HEK293T (cell line): ENCODE measurements around the gene SFTPA1.

Source experiments
- CTBP1 ChIP-seq: fragments of 450-650 bp; IDR thresholded peaks from 2 replicates; pipeline ENCODE4 v1.6.1; 2016; ENCODE audit warnings: borderline replicate concordance
- FOXK2 ChIP-seq: fragments of 450-650 bp; IDR thresholded peaks from 2 replicates; pipeline ENCODE4 v1.6.1; 2016; ENCODE audit warnings: mild to moderate bottlenecking
- FOXM1 ChIP-seq: fragments of 450-650 bp; IDR thresholded peaks from 2 replicates; pipeline ENCODE4 v1.6.1; 2017; ENCODE audit warnings: mild to moderate bottlenecking, borderline replicate concordance
- NFRKB ChIP-seq: fragments of 450-650 bp; IDR thresholded peaks from 2 replicates; pipeline ENCODE4 v1.6.1; 2016; ENCODE audit warnings: mild to moderate bottlenecking, moderate library complexity
- SUZ12 ChIP-seq: fragments of 450-650 bp; IDR thresholded peaks from 2 replicates; pipeline ENCODE4 v1.6.1; 2016; ENCODE audit warnings: mild to moderate bottlenecking

DNA sequence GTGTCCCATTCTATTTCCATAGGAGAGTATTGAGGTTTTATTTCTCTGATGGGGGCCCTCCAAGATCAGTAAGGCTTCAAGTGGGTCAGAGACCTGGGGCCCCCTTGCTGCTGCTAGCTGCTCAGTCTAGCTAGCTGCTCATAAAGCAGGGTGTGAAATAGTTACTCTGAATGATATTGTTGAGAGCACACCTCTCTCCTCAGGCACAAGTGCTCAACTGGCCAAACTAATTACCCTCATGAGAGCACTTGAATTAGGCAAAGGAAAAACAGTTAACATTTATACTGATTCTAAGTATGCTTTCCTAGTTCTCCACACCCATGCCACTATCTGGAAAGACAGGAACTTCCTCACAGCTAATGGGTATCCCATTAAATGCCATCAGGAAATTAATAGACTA, 5.4 kb upstream of the SFTPA1 start:
- TF ChIP-seq CTBP1 (no peak), FOXK2 (no peak), SUZ12 (no peak), FOXM1 (no peak), NFRKB (no peak)
